HG02870 (cell line): ENCODE measurements around the gene FMO2.
A peak's percentile ranks its signal among the peaks of the same experiment; 100 is the strongest.
"Not testable (repeated sequence)": the region's sequence is repeated elsewhere in the genome, so short reads cannot be mapped to it uniquely, and the experiment has no call there.

ENCODE experiments used
- ATAC-seq: cut with Tn5 transposase; IDR thresholded peaks from one replicate; pipeline ENCODE4 v1.9.1; 2021; ENCODE audit warnings: mild to moderate bottlenecking, moderate library complexity; ENCODE audit not compliant: unreplicated experiment

FMO2 gene

DNA sequence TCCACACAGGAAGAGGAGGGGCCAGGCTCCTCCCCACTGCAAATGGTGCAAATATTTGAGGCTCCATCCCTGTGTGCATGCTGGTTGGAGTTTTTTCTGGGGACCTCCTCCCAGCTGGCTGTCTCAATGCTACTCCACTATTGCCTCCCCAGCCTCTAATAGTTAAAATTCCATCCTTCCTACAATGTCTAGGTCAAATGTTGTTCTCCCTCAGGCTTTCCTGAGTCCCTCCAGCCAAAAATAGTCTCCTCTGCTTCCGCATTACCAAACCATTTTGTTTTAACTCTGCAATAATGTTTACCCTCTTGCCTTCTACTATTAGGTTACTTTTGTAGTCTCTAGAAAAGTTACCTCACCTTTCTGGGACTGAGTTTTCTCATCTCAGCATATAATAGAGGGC, 33.6 kb downstream of the FMO2 start:
- ATAC-seq: no peak

DNA sequence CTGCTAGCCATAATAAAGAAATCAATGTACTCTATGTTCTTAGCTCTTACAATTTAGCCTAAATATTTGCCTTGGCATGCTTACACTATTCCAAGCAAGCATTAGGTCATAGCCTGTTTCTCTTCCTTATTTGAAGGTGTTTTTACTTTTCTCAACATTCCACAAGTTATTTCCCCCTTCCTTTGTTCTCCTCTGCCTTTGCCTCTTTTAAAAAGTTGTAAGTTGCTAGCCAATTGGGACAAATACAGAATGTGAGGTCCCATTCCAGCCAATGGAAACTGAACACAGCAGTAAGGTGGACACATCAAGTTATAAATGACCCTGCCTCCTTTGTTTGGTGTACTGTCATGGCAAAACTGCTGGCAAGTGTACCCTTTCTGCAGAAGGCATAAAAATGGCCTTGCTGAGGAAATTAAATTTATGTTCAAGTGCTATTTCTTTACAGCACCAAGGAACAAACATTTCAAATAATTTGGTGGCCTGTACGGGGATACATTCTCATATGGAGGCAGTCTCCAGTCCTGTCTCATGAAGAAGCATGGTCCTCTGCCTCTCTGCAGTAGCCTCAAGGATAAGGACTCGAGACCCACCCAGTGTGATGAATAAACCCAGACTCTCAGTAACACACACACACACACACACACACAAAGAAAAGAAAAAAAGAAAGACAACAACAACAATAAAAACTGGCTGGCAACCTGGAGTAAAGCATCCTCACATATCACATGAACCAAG, 34.4 kb downstream of the FMO2 start:
- ATAC-seq: no peak

DNA sequence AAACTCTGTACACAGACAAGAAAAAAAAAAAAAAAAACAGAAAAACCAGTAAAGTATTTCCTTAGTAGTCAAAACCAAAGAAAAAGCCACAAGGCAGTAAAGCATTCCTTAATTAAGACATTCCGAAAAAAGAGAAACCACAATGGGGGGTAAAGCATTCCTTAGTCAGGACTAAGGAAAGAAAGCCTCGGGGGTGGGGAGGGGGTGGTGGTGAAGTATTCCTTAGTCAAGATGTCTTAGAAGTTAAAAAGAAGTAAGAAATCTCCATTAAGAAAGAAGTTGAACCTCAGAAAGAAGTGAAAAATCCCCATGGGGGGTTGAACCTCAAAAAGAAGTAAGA, 35.0 kb downstream of the FMO2 start:
- no peak for ATAC-seq

DNA sequence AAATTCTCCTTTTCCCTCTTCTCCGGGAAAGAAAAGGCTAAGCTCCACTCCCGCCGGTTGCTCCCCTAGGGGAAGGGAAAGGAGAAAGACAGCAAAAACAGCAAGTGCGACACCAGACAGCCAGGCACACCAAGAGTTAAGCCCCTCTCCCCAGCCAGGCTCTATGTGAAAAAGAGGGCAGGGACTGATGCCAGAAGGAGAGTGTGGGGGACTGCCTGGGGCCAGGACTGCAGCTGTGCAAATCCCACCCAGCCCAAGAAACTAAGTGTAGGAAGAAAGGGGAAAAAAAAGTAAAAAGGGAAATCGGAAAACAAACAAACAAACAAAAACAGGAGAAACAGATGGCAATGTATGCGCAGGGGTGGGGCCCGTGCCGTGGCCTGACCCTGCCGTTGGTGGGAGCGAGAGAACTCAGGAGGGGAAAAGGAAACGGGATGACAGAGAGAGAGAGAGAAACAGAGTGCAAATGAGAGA, 35.5 kb downstream of the FMO2 start:
- no peak for ATAC-seq

DNA sequence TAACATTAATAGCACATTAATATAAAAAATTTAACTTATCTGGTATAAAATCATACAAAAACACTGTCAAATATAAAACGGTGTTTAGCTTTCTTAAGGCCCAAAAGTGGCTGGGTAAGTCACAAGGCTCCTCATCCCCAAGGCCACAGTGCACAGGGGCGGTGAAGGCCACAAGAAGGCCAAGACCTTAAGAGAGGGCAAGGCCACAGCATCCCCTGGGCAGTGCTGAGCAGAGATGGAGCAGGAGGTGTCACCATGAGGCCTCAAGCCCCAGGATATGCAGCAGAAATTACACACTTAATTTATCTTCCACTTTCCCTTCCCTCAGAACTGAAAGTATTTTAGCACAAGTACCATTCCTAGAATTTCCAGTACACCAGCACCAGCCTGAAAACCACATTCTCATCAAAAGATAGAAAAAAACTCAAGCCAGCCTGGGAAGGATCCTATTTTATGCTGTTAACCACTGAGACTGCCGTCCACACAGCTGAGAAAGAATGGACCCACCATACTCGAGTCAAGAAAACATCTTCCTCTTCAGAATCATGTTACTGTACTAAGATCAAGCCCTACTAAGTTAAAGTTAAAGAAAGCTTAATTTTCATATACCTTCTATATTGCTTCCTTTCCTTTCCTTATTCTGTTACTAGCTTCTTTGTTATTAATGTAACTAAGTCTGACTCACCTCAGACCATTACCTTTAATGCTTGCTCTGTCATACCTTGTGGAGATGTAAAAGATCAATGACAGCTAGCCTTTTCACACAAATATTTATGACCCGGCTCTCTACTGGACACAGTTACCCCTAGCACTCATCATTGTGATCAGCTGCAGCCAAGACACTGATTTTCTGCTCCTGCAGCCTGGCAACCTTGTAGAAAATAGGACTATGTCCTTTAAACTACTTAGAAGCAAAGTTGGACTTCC, 36.8 kb downstream of the FMO2 start:
- no peak for ATAC-seq

DNA sequence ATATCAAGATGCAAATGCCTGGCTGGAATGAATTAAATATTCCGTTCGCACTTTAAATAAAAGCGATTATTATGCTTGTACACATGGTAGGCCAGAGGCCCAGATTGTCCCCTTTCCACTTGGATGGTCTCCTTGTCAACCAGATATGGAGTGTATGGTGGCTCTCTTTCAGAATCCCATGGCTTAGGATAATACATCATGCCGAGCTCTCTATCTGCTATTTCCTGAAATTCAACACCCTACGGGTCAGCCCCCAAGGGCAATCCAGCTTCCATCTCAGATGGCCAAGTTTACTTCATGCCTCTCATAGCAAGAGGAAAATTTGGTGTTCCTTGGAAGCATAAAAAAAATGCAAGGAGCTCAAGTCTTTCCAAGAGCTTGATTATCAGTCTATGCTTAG, 37.8 kb downstream of the FMO2 start:
- no peak for ATAC-seq

DNA sequence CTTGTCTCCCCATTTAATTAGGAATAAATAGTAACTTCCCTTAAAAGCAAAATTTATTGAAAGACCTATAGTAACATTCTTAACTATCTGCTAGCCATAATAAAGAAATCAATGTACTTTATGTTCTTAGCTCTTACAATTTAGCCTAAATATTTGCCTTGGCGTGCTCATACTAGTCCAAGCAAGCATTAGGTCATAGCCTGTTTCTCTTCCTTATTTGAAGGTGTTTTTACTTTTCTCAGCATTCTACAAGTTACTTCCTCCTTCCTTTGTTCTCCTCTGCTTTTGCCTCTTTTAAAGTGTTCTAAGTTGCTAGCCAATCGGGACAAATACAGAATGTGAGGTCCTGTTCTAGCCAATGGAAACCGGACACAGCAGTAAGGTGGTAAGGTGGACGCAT, 39.2 kb downstream of the FMO2 start:
- not testable (repeated sequence) for ATAC-seq

DNA sequence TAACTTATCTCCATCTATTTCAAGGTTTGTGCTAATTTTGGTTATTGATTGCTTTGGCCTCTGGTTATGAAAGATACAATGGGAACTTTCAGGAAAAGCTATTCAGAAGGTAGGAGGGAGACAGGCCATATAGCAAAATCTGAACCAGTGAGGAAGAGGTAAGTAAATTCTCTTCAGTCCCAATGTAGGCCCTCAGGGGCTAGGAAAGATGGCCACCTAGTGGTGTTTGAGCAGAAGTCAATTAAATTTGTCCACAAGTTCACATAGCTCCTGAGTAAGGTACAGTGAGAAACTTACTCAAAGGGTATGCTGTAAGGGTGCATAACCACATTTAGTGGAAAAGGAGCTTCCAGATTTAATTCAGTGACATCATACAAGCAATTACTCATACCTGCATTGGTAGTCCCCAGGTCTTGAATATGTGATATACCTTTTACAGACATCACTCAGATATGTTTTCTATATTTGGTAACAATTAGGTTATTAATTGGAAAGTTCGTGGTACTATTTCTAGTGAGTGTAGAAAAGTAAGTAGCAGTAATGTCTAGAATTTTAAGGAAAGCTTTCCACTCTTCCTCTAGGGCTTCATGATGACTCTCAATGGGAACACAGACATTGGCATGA, 41.8 kb downstream of the FMO2 start:
- ATAC-seq: peak; percentile 90

DNA sequence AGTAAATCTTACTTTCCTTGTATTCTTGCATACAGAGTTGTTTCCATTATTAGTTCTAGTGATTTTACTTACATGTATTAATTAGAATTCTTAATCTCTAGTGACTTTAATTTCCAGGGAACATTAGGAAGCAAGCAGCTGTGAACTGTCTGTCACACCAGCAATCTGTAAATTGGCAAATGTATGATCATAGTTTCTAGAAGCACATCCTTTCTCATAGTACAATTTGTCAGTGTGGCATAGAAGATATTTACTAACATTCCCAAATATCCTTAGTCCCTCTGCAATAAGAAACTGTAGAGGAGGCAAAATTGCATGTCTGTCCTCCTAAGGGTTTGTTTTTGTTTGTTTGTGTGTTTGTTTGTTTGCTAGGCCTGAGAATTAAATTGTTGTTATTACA, 46.2 kb downstream of the FMO2 start:
- ATAC-seq: no peak

DNA sequence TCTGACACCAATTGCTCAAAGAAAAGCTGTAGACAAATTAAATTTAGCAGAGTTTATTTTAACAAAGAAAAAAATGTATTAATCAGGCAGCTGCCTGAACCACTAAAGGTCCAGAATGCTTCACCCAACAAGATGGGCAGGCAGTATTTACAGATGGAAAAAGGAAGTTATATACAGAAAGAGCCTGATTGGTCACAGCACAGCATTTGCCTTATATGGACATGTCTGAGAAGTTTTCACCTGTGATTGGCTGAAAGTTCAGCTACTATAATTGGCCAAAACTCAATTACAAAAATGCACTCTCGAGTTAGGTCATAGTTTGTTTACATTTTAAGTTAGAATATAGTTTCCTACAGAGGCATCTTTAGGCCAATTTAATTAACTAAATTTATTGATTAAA, 48.1 kb downstream of the FMO2 start:
- no peak for ATAC-seq

DNA sequence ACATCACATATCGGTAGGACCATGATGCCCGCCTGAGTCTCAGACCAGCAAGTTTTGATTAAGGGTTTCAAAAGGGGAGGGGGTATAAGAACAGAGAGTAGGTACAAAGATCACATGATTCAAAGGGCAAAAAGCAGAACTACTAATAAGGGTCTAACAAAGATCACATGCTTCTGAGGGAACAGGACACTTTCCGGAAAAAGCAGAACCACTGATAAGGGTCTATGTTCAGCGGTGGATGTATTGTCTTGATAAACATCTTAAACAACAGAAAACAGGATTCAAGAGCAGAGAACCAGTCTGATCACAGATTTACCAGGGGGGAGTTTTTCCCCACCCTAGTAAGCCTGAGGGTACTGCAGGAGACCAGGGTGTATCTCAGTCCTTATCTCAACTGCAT, 51.1 kb downstream of the FMO2 start:
- not testable (repeated sequence) for ATAC-seq

DNA sequence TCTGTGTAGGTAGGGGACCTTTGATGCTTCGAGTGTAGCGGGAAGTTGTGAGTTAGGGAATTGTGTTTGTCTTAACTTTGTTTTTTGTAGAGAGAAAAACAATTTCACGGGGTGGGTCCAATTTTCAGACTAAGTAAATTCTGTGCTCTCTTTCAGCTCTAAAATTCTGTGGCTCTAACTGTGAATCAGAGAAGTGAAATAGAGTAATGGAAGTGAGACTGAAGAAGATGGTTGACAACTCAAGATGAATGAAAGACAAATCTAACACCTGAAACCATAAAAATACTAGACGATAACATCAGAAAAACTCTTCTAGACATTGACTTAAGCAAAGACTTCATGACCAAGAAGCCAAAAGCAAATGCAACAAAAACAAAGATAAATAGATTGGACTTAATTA, 58.8 kb downstream of the FMO2 start:
- no peak for ATAC-seq

DNA sequence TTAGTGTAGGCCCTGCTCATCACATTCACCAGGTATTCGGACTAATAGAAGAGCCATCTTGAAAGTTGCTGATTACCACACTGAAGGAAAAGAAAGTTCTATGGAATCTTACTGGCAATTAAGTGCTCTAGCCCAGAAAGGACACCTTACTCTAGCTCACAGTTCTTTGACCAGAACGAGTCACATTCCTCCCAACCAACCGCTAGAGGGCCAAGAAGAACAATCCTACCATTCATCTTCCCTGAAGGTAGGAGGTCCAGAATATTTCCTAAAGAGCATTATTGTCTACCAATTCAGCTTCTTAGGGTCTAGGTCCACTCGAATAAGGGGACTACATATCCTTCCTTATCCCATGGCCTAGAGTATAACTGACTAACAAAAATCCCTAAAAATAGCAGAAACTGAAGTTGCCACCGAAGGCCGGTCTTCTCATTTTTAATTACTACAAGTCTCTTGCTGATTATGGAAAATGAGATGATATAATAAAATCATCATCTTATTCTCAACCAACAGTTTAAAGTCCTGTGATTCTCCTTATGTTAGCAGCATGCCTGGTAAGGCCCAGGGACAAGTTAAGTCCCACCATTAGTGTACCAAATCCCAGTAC, 60.5 kb downstream of the FMO2 start:
- peak; percentile 92 for ATAC-seq

DNA sequence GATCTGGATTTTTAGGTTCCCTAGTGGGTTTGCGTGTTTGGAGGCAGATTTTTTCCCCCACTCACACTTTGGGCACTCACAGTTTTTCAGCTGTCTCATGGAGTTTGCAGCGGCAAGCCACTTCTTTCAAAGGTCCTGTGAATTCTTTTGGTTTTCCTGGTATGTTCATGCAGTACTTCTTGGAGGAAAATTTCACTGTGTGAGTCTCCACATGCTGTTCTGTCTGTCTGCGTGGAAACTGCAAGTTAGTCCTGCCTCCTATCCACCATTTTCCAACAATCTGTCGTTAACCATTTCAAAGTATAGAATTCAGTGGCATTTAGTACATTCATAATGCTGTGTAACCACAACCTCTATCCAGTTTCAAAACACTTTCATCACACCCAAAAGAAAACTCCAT, 62.4 kb downstream of the FMO2 start:
- no peak for ATAC-seq

DNA sequence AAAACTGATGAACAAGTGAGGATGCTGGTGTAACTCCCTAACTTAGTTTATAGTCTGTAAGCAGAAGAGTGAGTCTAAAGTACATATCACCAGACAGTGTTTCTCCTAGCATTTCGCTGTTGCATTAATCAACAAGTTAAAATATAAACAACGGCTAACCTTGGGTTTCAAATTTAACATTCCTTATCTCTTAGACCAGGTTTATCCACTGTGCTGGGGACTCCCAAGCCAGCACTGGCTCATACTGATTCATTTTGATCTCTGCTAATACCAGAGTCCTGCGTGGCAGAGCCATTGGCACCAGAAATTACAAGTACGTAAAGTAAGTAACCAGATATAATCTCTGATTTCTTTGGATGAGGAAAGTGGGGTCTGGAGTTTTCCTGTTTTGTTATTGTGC, 63.2 kb downstream of the FMO2 start, which contains the start of gene FMO1:
FMO1 (plus strand) TSS at position 193 of the 400 bp plus-strand sequence. CDS start 9,594 bp downstream, outside the sequence.
- ATAC-seq: no peak

DNA sequence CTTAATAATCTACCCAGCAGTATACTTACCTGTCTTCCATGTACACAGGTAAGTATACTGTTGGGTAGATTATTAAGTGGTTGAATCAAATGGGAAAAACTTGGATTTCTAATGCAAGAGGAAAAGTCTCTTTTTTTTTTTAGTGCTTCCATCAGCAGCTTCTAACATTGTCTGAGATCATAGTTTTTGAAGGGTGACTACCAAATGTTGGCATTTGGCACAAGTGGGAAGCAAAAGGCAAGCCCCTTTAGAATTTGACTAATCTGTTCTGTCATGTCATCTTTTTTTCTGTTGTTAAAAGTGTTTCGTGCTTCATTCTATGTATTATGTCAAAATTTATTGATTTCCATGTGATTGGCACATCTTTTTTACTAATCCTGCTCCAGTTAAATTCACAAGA, 63.7 kb downstream of the FMO2 start:
- no peak for ATAC-seq

DNA sequence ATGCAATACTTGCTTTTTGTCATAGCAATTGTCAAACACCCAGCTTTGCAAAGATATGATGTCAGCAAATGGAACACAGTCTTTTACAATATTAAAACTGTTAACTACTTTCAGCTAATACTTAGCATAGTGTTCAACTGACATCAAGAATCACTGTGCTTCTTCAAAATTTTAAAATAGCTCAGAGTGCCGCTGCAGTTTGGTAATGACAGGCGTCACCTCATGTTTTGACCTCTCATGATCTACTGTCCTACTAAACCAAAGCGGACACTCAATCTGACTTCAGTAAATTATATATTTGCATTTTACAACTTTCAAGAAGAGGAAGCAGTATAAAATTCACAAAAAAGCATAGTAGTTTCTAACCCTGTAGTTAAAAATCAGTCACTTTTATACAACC, 65.2 kb downstream of the FMO2 start:
- no peak for ATAC-seq

DNA sequence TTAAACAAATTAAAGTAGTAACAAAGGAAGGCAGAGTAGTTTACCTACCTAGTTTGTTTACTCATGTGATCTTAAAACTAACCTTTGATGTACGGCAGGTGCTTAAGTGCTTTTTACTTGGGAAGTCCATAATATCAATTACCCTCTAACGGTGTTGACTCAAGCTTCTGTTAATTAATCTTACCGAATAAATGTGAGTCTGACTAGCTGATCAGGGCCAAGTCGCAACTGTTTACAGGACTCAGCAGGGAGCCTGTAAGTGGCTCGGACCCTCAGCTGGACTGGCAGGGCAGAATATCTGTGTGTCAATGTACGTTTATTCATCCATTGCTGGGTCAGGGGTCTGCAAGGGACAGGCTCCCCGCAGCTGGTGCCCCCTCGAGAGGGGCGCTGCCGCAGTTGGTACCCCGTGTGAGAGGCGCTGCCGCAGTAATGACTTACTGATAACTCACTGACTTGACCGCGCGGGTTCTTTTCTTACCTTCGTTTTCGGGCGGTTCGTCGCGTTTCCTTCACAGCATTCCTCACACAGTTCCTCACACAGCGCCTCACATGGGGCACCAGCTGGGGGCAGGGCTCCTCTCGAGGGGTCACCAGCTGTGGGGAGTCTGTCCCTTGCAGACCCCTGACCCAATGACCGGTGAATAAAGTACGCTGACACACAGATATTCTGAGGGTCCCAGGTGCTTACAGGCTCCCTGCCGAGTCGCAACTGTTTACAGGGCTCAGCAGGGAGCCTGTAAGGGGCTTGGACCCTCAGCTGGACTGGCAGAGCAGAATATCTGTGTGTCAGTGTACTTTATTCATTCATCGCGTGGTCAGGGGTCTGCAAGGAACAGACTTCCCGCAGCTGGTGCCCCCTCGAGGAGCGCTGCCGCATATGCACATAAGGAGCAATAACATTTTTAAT, 66.2 kb downstream of the FMO2 start:
- peak; percentile 44 for ATAC-seq

DNA sequence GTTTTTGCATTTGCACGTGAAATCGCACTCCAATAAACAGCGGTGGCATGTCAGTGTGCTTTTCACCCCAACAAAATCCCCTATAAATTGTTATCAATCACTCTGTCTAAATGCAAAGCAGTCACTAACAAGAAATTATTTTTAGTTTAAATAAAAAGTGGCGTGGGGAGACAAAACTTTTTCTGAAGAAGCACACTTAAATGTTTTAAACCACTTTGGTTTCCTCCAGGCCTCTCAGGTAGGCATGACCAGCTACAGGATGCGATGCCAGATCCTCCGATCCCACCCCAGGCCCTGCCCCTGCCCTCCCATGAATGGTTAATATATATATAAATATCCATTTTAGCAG, 66.8 kb downstream of the FMO2 start:
- no peak for ATAC-seq

DNA sequence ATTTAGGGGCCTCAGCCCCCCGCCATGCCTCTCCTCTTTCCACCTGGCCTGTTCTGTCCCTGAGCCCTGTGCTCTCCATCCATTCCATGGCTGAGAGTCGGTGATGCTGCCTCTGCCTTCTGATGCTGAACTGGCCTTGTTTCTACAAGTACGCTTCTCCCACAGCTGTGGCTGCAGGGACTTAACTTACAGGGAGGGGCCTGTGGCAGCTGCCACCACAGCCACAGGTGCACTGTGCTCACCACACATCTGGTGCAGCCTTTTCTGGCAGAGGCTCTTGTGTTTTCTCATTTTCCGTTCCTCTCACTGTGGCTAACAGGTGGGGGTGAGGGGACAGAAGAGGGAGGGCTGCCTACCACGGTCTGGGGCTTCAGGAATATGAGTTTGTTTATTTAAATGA, 67.4 kb downstream of the FMO2 start:
- ATAC-seq: peak; percentile 92
